ENCODE measurements around the gene SLAMF7. TPM values are rescaled to one million over a fixed set of nuclear protein-coding genes. Genes with fewer than 3 reads are reported as not detected.

SLAMF7 gene
- total RNA-seq, 3 donors from 2014 or later, result 0.48 to 5.7 (median 3.3) TPM

DNA sequence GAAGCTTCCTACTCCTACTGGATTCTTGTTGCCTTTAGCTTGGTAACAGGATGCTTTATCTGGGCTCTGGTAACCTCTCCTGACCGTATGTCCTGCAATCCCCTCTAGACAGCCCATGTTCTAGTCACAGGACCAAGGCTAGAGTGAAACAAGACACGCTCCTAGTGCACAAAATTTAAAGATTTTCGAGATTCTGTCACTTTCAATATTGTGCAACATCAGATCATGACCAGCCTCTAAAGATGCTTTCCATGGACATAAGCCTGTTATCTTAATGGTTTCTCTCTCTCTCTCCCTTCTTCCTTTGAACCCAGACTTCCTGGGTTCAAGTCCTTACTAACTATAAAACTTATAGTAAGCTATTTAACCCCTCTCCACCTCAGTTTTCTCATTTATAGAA lies 55.3 kb downstream of the SLAMF7 start:
- TF ChIP-seq POLR2AphosphoS5 (IDR thresholded peaks at IDR 0.05), result no peak
- TF ChIP-seq, protein P1, sequence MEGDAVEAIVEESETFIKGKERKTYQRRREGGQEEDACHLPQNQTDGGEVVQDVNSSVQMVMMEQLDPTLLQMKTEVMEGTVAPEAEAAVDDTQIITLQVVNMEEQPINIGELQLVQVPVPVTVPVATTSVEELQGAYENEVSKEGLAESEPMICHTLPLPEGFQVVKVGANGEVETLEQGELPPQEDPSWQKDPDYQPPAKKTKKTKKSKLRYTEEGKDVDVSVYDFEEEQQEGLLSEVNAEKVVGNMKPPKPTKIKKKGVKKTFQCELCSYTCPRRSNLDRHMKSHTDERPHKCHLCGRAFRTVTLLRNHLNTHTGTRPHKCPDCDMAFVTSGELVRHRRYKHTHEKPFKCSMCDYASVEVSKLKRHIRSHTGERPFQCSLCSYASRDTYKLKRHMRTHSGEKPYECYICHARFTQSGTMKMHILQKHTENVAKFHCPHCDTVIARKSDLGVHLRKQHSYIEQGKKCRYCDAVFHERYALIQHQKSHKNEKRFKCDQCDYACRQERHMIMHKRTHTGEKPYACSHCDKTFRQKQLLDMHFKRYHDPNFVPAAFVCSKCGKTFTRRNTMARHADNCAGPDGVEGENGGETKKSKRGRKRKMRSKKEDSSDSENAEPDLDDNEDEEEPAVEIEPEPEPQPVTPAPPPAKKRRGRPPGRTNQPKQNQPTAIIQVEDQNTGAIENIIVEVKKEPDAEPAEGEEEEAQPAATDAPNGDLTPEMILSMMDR (IDR thresholded peaks at IDR 0.05), result no peak
- TF ChIP-seq POLR2A (IDR thresholded peaks at IDR 0.05), result no peak
- no peak overlapping the region for H3K27ac ChIP-seq
- no peaks in the 10 kb centered on the region for H3K36me3 ChIP-seq
- intact Hi-C loops (cut with DNase I; ENCODE audit: low total_unique reads), result no loop called here
- no peaks in the 10 kb centered on the region for H3K4me1 ChIP-seq
- H3K27me3 ChIP-seq, result no peaks in the 10 kb centered on the region
- DNase-seq (ENCODE audit: low spot score in 2 of 2), result no peak
- no peak overlapping the region for H3K4me3 ChIP-seq
- H3K9me3 ChIP-seq, result no peaks in the 10 kb centered on the region

DNA sequence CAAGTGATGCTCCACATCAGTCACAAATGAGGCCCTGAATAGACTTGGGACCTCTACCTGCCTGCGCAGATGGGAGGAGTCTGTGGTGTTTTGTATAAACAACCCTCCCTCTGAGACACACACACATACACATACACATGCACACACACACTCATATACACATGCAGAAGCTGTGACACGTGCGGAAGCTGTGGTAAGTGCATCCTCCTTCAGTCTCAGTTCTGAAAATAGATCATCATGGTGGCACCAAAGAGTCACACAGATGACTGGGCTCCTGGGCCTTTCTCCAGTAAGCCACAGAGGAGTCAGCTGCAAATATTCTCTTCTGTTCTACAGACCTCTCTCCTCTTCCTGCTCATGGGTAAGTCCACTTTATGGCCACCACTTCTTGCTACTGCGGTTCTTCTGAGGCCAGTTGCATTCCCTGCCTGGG lies 56.9 kb downstream of the SLAMF7 start, which contains the start of gene LY9:
Gene LY9 (plus strand): TSS at position 224 of the 433 bp plus-strand sequence. CDS start 14 bp downstream, at position 238.
- peak within 1 kb of the TSS in 2 of 3 donors; percentile 8 to 11 for H3K4me3 ChIP-seq
- peak in 1 of 2 donors; percentile 30 for DNase-seq (ENCODE audit: low spot score in 2 of 2)
- no peaks in the 10 kb centered on the region for H3K9me3 ChIP-seq
- intact Hi-C loops (cut with DNase I; ENCODE audit: low total_unique reads), result no loop called here
- no peaks in the 10 kb centered on the region for H3K4me1 ChIP-seq
- peak within 1 kb of the TSS in 1 of 2 donors; percentile 12 for H3K27ac ChIP-seq
- no peaks in the 10 kb centered on the region for H3K36me3 ChIP-seq
- TF ChIP-seq, protein P1 (IDR thresholded peaks at IDR 0.05), result no peak
- TF ChIP-seq POLR2AphosphoS5 (IDR thresholded peaks at IDR 0.05) (no peak), POLR2A (IDR thresholded peaks at IDR 0.05) (no peak)
- H3K27me3 ChIP-seq, result no peaks in the 10 kb centered on the region

DNA sequence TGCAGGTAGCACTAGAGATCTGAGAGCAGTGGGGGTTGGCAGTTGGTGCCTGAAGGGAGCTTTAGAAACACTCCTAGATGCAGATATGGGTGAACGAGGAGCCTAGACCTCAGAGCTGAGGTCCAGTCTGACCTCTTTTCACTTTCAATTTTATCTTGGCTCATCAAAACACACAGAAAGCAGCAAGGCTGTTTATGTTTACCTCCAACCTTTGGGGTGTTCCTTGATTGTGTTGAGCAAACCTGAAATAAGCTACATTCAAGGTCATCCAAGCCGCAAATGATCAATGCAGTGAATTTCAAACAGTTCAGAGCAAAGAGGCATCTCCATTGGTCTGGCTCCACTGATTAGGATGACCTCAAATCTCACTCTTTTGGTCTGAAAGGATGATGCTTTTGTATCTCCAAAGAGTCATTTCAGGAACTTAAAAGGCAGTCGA lies 58.2 kb downstream of the SLAMF7 start:
- Histone ChIP-seq H3K9me3 (no peaks in the 10 kb centered on the region), H3K27me3 (no peaks in the 10 kb centered on the region), H3K4me1 (no peaks in the 10 kb centered on the region), H3K36me3 (no peaks in the 10 kb centered on the region), H3K27ac (no peak overlapping the region), H3K4me3 (peak overlapping the region in 1 of 3 donors; percentile 11)
- TF ChIP-seq POLR2AphosphoS5 (IDR thresholded peaks at IDR 0.05), result no peak
- TF ChIP-seq, protein P1 (IDR thresholded peaks at IDR 0.05), result no peak
- no peak for TF ChIP-seq POLR2A (IDR thresholded peaks at IDR 0.05)
- DNase-seq (ENCODE audit: low spot score in 2 of 2), result no peak
- intact Hi-C loops (cut with DNase I; ENCODE audit: low total_unique reads), result no loop called here

DNA sequence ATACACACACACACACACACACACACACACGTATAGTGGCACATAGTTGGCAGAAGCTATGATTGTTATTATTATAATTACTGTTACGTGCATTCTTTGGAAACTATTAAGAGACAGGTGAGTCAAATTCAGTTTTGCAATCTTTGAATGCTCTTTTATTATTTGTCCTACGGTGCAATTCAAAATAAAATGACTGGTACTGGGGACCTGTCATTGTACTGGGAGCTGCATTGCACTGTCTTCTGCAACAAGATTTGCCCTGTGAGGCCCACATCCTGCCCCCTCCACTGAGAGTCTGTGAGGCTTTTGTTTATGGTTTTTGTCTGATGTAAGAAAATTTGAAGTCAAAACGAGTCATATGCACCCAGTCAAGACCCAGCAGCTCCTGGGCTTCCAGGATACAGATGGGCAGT lies 58.8 kb downstream of the SLAMF7 start:
- Histone ChIP-seq H3K4me3 (no peak overlapping the region), H3K27me3 (no peaks in the 10 kb centered on the region), H3K27ac (no peak overlapping the region), H3K36me3 (no peaks in the 10 kb centered on the region), H3K4me1 (no peaks in the 10 kb centered on the region), H3K9me3 (no peaks in the 10 kb centered on the region)
- no peak for TF ChIP-seq POLR2A (IDR thresholded peaks at IDR 0.05)
- TF ChIP-seq POLR2AphosphoS5 (IDR thresholded peaks at IDR 0.05), result no peak
- DNase-seq (ENCODE audit: low spot score in 2 of 2), result no peak
- intact Hi-C loops (cut with DNase I; ENCODE audit: low total_unique reads), result no loop called here

DNA sequence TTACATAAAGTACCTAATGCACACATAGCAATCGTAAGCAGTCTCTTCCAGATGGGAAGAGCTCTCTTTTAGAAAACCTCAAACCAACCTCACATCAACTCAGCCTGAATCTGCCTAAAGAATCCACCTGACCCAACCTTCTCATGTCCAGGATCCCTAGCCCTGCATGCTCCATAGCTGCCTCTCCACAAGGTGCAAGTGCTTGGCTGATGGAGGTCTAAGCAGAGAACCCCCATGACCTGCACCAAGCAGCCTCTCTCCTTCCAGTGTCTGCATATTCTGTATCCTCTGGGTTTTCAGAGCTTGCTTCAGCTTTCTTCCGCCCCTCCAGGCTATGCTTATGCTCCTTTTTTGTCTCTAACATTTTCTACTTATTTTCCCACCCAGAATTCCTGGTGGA lies 59.4 kb downstream of the SLAMF7 start:
- intact Hi-C loops (cut with DNase I; ENCODE audit: low total_unique reads), result no loop called here
- H3K27ac ChIP-seq, result no peak overlapping the region
- no peak for DNase-seq (ENCODE audit: low spot score in 2 of 2)
- no peaks in the 10 kb centered on the region for H3K4me1 ChIP-seq
- H3K36me3 ChIP-seq, result no peaks in the 10 kb centered on the region
- H3K9me3 ChIP-seq, result no peaks in the 10 kb centered on the region
- H3K4me3 ChIP-seq, result no peak overlapping the region
- TF ChIP-seq POLR2A (IDR thresholded peaks at IDR 0.05), result no peak
- no peak for TF ChIP-seq POLR2AphosphoS5 (IDR thresholded peaks at IDR 0.05)
- TF ChIP-seq, protein P1 (IDR thresholded peaks at IDR 0.05), result no peak
- H3K27me3 ChIP-seq, result no peaks in the 10 kb centered on the region

All from breast epithelium (tissue), 4 donors.